Transverse colon (tissue), 4 donors: ENCODE measurements around the gene GGA1. TPM values are rescaled to one million over a fixed set of nuclear protein-coding genes. Genes with fewer than 3 reads are reported as not detected.
A peak's percentile ranks its signal among the peaks of the same experiment; 100 is the strongest.

Experiments
- DNase-seq: peaks from one replicate; pipeline ENCODE4 v3.0.0-alpha.2; 2019
- H3K27ac ChIP-seq, 4 donors: fragments of 200-600 bp; sonication (generic); 2 replicates each; pipeline ENCODE4 v1.5.1; 2016 to 2018; ENCODE audit warnings: inconsistent platforms in 4 of 4
- H3K27me3 ChIP-seq: fragments of 200-600 bp; sonication (generic); 2 replicates; pipeline ENCODE4 v1.5.1; 2017; ENCODE audit warnings: inconsistent platforms
- H3K36me3 ChIP-seq, 4 donors: fragments of 200-600 bp; sonication (generic); 2 replicates each; pipeline ENCODE4 v1.5.1; 2017 to 2019; ENCODE audit warnings: inconsistent platforms in 4 of 4
- H3K4me1 ChIP-seq, 4 donors: fragments of 200-600 bp; sonication (generic); 2 replicates each; pipeline ENCODE4 v1.5.1; 2017 to 2020; ENCODE audit warnings: inconsistent platforms in 4 of 4
- H3K4me3 ChIP-seq, 4 donors: fragments of 200-600 bp; sonication (generic); 1 replicate in 1 of 4; 2 replicates in 3 of 4; pipeline versions ENCODE4 v1.5.1 to v1.6.1; 2017 to 2019; ENCODE audit warnings: inconsistent platforms in 4 of 4
- H3K9me3 ChIP-seq, 2 donors: fragments of 200-600 bp; sonication (generic); 2 replicates each; pipeline ENCODE4 v1.5.1; 2017 to 2019; ENCODE audit warnings: inconsistent platforms in 2 of 2
- EP300 ChIP-seq: sonication (generic); formaldehyde crosslinking; IDR thresholded peaks from one replicate; pipeline ENCODE4 v1.6.1; 2017; ENCODE audit warnings: antibody characterized with exemption, low read depth
- POLR2A ChIP-seq: fragments of 450-650 bp; IDR thresholded peaks from one replicate; pipeline ENCODE4 v1.6.1; 2016; ENCODE audit warnings: antibody characterized with exemption, mild to moderate bottlenecking, moderate library complexity
- POLR2AphosphoS5 ChIP-seq, 3 donors: sonication (generic); formaldehyde crosslinking; IDR thresholded peaks; one replicate each; pipeline ENCODE4 v1.6.1; 2016; ENCODE audit warnings: antibody characterized with exemption in 3 of 3
- WGBS, 2 donors: methylation state at CpG; one replicate each; pipeline ENCODE4 v1.1.5; 2018; ENCODE audit warnings: low coverage in 1 of 2; 5-methylcytosine and 5-hydroxymethylcytosine counted together
- in situ Hi-C, 4 donors: fragments of 200-750 bp; cut with MboI; loops; one replicate each; pipeline versions ENCODE4 v1.15.0 to v1.15.1; 2017; ENCODE audit warnings: low sequenced_read_pairs in 3 of 4, low pct_ligation_motif_present in 1 of 4, low pct_unique_long_range_greater_than_20kb in 1 of 4
- intact Hi-C: fragments of 100-400 bp; cut with DNase I; formaldehyde crosslinking; loops from one replicate; pipeline ENCODE4 v1.15.1; 2023; ENCODE audit warnings: low total_unique reads
- total RNA-seq, 4 donors: library from RNA; depleted of rRNA; stranded (reverse); fragments of >200 nt; gene quantifications; one replicate each; pipeline ENCODE4 v1.1.0, GENCODE V29; 2016
- TF ChIP-seq, protein P1 (sequence below), 5 experiments: fragments of 200-600 bp in 3 of 5; fragments of 450-650 bp in 2 of 5; sonication (generic) in 3 of 5; IDR thresholded peaks; 1 replicate in 2 of 5; 2 replicates in 3 of 5; pipeline ENCODE4 v1.5.1; 2016 to 2017; ENCODE audit warnings: antibody characterized with exemption in 5 of 5, inconsistent platforms in 3 of 5, mild to moderate bottlenecking in 2 of 5, moderate library complexity in 1 of 5

GGA1 gene
- total RNA-seq, 4 donors from 2014 or later, result 60.1 to 142 (median 73.8) TPM

DNA sequence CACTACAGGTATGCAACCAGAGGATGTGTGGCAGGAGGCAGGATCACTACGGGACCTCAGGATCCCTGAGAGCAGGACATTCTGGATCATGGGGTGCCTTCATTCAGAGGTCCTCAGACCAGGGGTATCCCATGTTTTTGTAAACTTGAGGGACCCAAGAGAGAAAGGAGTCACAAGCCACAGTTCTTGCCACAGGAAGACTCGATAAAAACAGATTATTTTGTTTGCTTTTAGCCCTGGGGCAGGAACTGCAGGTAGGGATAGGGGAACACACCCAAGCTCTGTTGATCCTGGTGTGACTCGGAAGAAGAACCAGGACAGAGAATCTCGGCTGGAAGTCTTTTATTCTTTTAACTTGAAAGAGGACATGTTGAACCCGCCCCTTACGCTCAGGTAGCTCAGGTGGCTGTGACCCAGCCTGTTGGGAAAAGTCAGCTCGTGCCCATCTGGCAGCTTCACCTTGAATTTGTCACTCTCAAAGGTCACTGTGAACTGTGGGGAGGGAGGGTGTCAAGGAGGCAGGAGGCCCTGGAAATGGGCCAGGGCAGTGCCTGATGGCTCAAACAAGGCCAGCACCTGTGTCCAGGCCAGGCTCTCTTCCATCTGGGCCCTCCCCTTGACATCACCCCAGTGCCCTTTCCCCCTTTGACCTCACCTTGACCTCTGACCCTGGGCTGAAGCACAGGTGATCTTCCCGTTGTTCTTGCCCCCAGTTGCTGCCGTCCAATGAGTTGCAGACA lies 38.5 kb upstream of the GGA1 start:
- H3K4me1 ChIP-seq, result peaks cover 30 to 55% (median 51%) of the 10 kb centered on the region in 4 donors
- H3K9me3 ChIP-seq, result no peaks in the 10 kb centered on the region
- no peaks in the 10 kb centered on the region for H3K27me3 ChIP-seq
- intact Hi-C loops (no loop called here), in situ Hi-C loops (no loop called here)
- peak; percentile 68 for DNase-seq
- TF ChIP-seq EP300 (no peak), POLR2AphosphoS5 (IDR thresholded peaks at IDR 0.05) (peak in 2 of 3 donors; percentile 17 to 52), POLR2A (peak; percentile 41)
- TF ChIP-seq, protein P1, sequence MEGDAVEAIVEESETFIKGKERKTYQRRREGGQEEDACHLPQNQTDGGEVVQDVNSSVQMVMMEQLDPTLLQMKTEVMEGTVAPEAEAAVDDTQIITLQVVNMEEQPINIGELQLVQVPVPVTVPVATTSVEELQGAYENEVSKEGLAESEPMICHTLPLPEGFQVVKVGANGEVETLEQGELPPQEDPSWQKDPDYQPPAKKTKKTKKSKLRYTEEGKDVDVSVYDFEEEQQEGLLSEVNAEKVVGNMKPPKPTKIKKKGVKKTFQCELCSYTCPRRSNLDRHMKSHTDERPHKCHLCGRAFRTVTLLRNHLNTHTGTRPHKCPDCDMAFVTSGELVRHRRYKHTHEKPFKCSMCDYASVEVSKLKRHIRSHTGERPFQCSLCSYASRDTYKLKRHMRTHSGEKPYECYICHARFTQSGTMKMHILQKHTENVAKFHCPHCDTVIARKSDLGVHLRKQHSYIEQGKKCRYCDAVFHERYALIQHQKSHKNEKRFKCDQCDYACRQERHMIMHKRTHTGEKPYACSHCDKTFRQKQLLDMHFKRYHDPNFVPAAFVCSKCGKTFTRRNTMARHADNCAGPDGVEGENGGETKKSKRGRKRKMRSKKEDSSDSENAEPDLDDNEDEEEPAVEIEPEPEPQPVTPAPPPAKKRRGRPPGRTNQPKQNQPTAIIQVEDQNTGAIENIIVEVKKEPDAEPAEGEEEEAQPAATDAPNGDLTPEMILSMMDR (IDR thresholded peaks at IDR 0.05), result no peak
- 40% methylated on average over 9 of the region's 9 CpGs; no CpG with 5 or more reads in 1 of the 2 donors for WGBS, 2 donors
- peak overlapping the region; percentile 80 to 99 (median 86) for H3K27ac ChIP-seq
- H3K4me3 ChIP-seq, result no peak overlapping the region
- no peaks in the 10 kb centered on the region for H3K36me3 ChIP-seq

DNA sequence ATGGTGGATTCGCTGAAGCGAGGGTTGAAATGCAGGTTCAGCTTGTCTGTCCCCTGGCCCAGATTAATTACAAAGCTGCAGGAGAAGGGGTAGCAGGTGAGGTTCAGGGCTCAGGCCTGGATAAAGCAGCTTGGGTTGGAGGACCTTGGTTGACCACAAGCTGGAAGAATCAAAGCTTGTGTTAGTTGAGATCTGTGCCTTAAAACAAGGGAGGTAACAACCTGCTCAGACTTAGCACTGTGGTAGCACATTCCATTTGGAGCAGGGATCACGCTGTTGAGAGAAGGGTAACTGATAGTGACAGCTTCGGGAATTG lies 38.0 kb upstream of the GGA1 start:
- H3K4me3 ChIP-seq, result no peak overlapping the region
- no peaks in the 10 kb centered on the region for H3K9me3 ChIP-seq
- in situ Hi-C loops (no loop called here), intact Hi-C loops (no loop called here)
- peaks cover 30 to 55% (median 51%) of the 10 kb centered on the region in 4 donors for H3K4me1 ChIP-seq
- H3K27ac ChIP-seq, result peak overlapping the region; percentile 80 to 99 (median 86)
- no peak for DNase-seq
- H3K36me3 ChIP-seq, result no peaks in the 10 kb centered on the region
- TF ChIP-seq POLR2AphosphoS5 (IDR thresholded peaks at IDR 0.05) (no peak), EP300 (no peak), POLR2A (no peak)
- TF ChIP-seq, protein P1 (IDR thresholded peaks at IDR 0.05), result no peak
- WGBS, 2 donors, result 74% methylated on average over 4 of the region's 4 CpGs; no CpG with 5 or more reads in 1 of the 2 donors
- H3K27me3 ChIP-seq, result no peaks in the 10 kb centered on the region

DNA sequence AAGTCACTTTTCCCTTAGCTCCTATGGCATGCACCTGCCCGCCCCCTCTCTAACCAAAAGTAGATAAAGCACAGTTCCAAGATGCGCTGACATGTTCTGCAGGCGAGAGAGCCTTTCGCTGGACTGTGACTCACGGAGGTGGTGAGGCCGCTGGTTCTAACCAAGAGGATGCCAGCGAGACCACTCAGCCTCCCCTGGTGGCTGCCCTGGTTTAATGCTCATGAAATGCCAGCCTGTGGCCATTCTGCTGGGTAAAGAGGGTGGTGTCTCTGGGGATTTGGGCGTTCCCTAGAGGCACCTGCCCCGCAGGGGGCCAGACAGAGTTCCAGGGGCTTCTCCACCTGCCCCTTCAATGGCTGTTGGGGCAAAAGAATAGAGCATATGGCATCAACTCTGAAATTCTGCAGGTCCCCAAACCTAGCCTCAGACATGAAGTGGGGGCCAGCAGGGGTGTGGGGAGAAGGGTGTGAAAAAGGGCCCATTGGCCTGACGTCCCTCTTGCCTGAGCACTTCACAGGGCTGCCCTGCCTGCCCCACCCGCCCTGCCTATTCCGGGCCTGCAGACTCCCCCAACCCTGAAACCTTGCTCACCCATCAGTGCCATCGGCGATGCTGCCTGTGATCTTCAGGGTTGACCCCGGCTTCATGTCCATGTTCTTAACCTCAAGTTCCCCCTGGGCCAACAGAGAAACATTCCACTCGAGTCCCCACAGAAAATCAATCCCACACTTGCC lies 37.2 kb upstream of the GGA1 start:
- DNase-seq, result no peak
- no peaks in the 10 kb centered on the region for H3K27me3 ChIP-seq
- intact Hi-C loops, result no loop called here
- H3K36me3 ChIP-seq, result no peaks in the 10 kb centered on the region
- H3K27ac ChIP-seq, result peak overlapping the region; percentile 80 to 99 (median 86)
- H3K4me3 ChIP-seq, result no peak overlapping the region
- no peaks in the 10 kb centered on the region for H3K9me3 ChIP-seq
- peaks cover 30 to 50% (median 44%) of the 10 kb centered on the region in 4 donors for H3K4me1 ChIP-seq
- TF ChIP-seq POLR2A (no peak), EP300 (no peak), POLR2AphosphoS5 (IDR thresholded peaks at IDR 0.05) (no peak)
- TF ChIP-seq, protein P1 (IDR thresholded peaks at IDR 0.05), result no peak
- in situ Hi-C loops, result no loop called here
- 75% methylated on average over 16 of the region's 16 CpGs; no CpG with 5 or more reads in 1 of the 2 donors for WGBS, 2 donors

DNA sequence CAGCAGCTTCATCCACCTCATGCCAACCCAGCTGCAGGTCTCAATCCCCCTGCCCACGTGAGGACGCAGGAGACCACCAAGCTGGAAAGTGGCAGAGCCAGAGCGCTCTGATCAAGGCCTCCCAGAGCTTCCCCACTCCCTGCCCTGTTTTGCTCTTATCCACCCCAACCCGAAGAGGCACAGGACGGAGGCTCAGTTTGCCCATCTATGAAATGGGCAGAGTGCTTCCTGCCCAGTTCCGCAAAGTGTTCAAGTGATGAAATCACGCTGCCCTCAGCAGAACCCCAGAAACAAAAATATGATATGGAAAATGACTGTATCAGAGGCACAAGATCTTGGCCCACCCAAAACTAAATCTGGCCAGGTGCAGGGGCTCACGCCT lies 36.7 kb upstream of the GGA1 start:
- H3K9me3 ChIP-seq, result no peaks in the 10 kb centered on the region
- H3K4me3 ChIP-seq, result no peak overlapping the region
- H3K27me3 ChIP-seq, result no peaks in the 10 kb centered on the region
- in situ Hi-C loops (no loop called here), intact Hi-C loops (no loop called here)
- TF ChIP-seq POLR2AphosphoS5 (IDR thresholded peaks at IDR 0.05) (no peak), POLR2A (no peak), EP300 (no peak)
- TF ChIP-seq, protein P1 (IDR thresholded peaks at IDR 0.05), result no peak
- H3K27ac ChIP-seq, result peak overlapping the region in 1 of 4 donors; percentile 84
- H3K36me3 ChIP-seq, result no peaks in the 10 kb centered on the region
- DNase-seq, result no peak
- WGBS, 2 donors, result 90 to 93% methylated on average over 2 to 8 of the region's 8 CpGs
- peaks cover 27 to 44% (median 39%) of the 10 kb centered on the region in 4 donors for H3K4me1 ChIP-seq
